NCI-H2196 (cell line): Measurements from ENCODE around the gene TMEM144.
"Not testable (repeated sequence)": the region's sequence is repeated elsewhere in the genome, so short reads cannot be mapped to it uniquely, and the experiment has no call there.

Experiments
- DNase-seq: peaks from one replicate; lab custom pipeline; 2025; ENCODE audit not compliant: unreplicated experiment; lab: John Stamatoyannopoulos, UW

The TMEM144 gene

DNA sequence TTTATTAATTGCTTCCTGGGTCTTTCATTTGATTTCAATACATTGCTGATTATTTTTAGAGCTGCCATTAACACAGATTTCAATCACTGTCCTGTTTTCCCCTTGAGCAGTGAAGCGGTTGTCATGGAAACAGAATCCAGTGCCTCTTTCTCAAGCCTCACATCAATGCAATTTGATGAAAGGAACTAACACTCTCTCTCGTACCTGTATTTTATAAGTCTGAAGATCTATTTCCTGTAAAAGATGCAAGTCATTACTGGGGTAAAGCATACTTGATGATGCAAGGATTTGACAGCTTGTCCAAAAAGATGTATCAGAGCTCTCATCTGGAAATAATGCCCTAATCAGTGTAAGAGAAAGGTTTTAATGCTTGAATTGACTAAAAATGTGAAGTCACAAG is 19.6 kb upstream of the TMEM144 start:
- no peak for DNase-seq

- DNase-seq = no peak
Measured at GRCh38 chr4:158192439-158193158, 17.7 kb upstream of the TMEM144 start.

DNA sequence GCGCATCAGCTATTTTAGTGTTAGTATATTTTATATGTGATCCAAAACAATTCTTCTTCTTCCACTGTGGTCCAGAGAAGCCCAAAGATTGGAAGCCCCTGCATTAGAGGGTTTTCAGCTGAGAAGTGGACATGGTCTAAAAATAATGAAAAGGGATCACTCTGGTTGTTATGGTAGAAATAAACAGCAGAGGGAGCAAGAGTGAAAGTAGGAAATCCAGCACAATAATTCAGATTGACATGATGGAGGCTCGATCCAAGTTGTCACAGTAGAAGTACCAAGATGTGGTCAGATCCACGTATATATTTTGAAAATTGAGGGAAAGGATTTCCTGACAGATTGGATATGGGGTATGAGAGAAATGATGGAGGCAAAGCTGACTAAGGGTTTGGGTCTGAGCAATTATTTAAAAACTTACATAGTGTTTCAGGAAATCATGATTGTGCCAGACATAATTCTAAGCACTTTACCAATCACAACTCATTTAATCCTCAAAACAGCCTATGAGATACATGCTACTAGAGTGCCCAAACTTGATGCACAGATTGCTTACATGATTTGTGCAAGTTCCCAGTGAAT is 17.0 kb upstream of the TMEM144 start:
- peak; percentile 8 for DNase-seq

DNA sequence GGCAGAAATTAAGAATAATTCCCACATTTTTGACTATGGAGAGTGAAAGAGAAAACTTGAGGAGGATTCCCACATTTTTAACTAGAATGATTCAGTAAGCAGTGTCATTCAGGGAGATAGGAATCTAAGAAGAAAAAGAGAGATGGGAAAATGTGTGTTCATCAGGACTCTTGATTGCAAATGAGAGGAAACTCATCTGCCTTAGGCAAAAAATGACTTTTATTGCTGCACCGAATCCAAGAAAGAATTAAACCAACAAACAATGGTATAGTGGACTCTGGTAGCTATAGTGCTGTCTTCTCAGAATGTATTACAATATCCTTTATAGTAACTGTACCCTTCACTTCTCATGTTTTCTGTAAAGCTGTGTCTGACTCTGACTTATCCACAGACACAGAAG is 15.0 kb upstream of the TMEM144 start:
- no peak for DNase-seq

GRCh38 chr4:158197194-158197776 is 13.0 kb upstream of the TMEM144 start:
- no peak for DNase-seq

GRCh38 chr4:158200214-158200613 is 10.1 kb upstream of the TMEM144 start:
- no peak for DNase-seq

DNA sequence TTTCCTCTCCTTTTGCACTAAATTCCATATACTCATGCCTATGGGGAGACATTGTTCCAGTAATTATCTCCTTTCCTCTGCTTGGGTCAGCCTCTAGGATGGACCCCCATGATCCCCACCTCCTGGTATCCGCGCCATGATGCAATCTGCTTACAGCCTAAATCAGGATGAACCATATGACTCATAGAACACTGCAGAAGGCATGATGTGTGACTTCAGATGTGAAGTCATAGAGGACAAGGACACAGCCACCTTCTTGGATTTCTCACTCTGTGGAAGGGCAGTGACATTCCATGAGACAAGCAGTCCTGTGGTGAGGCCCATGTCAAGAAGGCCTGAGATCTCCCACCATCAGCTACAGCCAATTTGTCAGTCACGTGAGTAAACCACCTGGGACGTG is 9.0 kb upstream of the TMEM144 start:
- DNase-seq = no peak

DNA sequence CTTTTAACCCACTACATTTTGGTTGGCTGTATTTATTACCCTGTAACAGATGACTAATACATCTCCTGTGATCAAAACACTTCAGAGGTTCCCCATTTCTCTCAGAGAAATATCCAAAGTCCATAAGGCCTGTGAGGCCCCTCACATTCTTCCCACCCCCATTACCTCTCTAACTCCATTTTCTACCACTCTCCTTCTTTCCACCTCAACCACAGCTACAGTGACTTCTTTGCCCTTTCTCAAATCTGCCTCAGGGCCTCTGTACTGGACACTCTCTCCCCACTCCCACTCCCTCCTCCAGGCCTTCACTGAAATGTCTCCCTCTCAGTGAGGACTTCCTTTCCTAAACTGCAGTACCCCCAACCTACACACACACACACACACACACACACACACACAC is 8.4 kb upstream of the TMEM144 start:
- DNase-seq = no peak

DNA sequence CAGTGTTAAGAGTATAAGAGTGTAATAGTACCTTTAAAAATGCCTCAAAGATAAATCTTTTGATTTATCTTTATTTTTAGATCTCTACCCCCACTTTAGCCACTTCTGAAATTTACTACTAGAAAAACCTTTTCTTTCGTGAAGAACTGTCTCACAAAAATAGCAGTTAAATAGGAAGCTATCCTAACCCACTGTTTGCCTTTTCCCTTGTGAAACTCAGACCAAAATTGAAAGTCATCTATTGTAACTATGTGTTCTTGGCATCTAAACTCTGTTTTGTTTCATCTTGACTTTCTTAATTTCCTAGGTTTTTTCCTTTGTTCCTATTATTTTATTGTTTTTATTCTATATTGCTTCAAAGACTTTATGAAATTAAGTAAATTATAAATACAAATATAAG is 7.8 kb upstream of the TMEM144 start:
- DNase-seq = no peak

DNA sequence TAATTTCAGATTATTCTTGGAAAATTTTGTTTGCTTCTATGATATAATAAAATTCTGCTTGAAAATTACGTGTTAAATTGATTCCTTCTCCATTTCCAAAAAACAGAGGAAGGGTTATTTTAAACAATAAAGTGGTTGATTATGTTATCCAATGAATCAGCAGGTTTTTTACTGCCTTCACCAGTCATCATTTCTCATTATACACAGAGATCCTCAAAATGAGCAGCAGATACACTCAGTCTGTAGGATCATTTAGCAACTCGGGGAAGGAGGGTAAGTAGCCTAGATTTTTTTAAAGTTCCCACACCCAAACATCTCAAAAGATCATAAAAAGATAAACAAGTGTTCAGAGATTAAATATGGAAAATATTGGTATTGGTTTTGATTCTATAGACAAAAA is 6.8 kb upstream of the TMEM144 start:
- DNase-seq = no peak

- no peak for DNase-seq
Measured at GRCh38 chr4:158203929-158204328, 6.4 kb upstream of the TMEM144 start.

- DNase-seq = no peak
Measured at GRCh38 chr4:158208963-158209640, 1.2 kb upstream of the TMEM144 start.

GRCh38 chr4:158211222-158211621 is 936 bp downstream of the TMEM144 start:
- no peak for DNase-seq

GRCh38 chr4:158213466-158213865 is 3.2 kb downstream of the TMEM144 start:
- DNase-seq = no peak

DNA sequence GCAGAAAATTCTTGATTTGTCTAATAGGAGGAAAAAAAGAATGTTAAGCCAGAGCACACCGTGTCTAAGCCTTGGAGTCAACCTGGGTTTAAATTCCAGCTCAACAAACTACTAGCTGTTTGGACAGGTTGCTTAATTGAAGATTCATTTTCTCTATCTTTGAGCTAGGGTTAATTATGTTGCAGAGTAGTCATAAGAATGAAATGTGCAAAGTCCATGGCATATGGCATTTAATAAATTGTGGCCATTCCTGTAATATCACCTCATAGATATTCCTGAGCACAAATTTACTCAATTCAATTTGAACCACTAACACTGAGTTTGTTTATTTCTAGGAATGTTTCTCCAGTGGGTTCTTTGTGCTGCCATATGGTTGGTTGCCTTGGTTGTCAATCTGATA is 4.6 kb downstream of the TMEM144 start:
- DNase-seq = no peak

DNA sequence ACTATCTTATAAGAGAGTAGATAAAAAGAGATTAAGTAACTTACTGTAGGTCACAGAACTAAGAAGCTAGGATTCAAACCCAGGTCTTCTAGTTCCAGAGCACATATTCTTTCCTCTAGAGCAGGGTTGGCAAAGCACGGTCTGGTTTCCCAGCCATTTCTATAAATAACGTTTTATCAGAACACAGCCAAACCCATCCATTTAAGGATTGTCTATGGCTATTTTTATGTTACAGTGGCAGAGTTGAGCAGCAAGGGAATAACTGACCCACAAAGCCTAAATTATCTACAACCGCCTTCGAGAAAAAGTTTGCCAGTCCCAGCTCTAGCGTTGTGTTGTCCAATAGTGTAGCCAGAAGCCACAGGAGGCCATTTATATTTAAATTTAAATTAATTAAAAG is 7.5 kb downstream of the TMEM144 start:
- DNase-seq = no peak

GRCh38 chr4:158219623-158220022 is 9.3 kb downstream of the TMEM144 start:
- DNase-seq = no peak

DNA sequence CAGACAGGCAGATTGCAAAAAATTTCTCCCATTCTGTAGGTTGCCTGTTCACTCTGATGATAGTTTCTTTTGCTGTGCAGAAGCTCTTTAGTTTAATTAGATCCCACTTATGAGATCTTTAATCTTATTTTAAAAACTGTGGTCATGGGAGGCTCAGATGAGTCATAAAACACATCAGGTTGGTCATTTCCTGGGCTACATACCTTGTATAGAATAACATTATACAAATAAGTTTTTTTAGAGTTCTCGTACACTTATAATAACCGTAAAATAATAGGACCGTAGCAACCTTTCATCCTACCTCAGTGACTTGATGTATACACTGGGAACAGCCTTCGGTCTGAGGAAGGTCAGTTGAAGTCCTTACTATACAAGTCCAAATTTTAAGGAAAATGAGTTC is 14.0 kb downstream of the TMEM144 start:
- DNase-seq = not testable (repeated sequence)

GRCh38 chr4:158224999-158225398 is 14.7 kb downstream of the TMEM144 start:
- not testable (repeated sequence) for DNase-seq

GRCh38 chr4:158227880-158228279 is 17.6 kb downstream of the TMEM144 start:
- not testable (repeated sequence) for DNase-seq

- not testable (repeated sequence) for DNase-seq
Measured at GRCh38 chr4:158228399-158228798, 18.1 kb downstream of the TMEM144 start.

DNA sequence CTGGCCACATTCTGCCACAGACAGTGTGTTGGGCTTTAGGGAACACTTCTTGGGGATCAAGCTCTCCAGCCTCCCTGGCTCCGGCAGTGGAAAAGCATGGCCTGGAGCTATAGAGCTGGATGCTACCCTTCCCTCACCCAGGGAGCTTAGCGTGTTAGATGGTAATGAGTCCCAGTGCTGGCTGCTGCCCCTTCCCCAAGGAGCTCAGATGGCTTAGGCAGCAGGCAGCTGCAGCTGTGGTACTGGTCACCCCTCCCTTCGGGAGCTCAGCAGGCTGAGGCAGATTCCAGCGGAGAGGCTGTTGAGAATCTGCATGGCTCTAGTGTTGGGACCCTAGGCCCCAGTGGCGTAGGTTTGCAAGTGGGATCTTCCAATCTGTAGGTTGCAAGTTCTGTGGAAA is 19.5 kb downstream of the TMEM144 start:
- no peak for DNase-seq
